ENCODE results near the gene CFAP43. TPM values are rescaled to one million over a fixed set of nuclear protein-coding genes. Genes with fewer than 3 reads are reported as not detected.
"Not testable (repeated sequence)": the region's sequence is repeated elsewhere in the genome, so short reads cannot be mapped to it uniquely, and the experiment has no call there.

Gene CFAP43
- total and polyA plus RNA-seq, 2 donors (not counting 1 experiment from before 2014, with no cell fraction given) = under 0.01 to 0.10 TPM

DNA sequence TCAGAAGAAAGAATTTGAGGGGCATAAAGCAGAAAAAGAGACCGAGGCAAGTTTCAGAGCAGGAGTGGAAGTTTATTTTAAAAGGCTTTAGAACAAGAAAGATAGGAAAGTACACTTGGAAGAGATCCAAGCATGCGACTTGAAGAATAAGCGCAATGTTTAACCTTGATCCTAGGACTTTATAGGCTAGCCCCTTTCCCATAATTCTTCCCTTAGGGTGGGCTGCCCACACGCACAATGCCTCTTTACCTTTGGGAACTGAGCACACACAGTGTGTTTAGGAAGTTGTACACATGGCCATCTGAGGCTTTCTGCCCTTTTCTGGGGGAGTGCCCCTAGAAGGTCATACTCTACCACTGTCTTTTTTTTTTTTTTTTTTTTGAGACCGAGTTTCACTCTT is 11.3 kb upstream of the CFAP43 start:
- Histone ChIP-seq H3K79me2 (ENCODE audit: control insufficient read depth, insufficient read depth, low read length) (no peaks in the 10 kb centered on the region), H4K20me1 (ENCODE audit: control insufficient read depth, extremely low read depth, insufficient read depth, low read length) (no peaks in the 10 kb centered on the region), H3K4me1 (ENCODE audit: control insufficient read depth, extremely low read depth, insufficient read depth, low read length) (no peaks in the 10 kb centered on the region), H3K27me3 (ENCODE audit: control insufficient read depth, insufficient read depth, low read length) (peaks cover 5% of the 10 kb centered on the region), H3K27ac (ENCODE audit: insufficient read depth, low read length) (no peak overlapping the region), H3K4me2 (ENCODE audit: extremely low read depth, insufficient read depth, low read length) (no peak overlapping the region), H2AFZ (ENCODE audit: low read length) (no peak overlapping the region), H3K36me3 (ENCODE audit: control insufficient read depth, insufficient read depth, low read length) (no peaks in the 10 kb centered on the region), H3K4me3 (replicated peaks in 1 of 4; ENCODE audit: control extremely low read depth in 1 of 4, insufficient read depth in 1 of 4, low read depth in 3 of 4, low read length in 4 of 4) (no peak overlapping the region), H3K9ac (ENCODE audit: insufficient read depth, low read length) (no peak overlapping the region), H3K9me3 (ENCODE audit: control insufficient read depth, insufficient read depth, low read depth, low read length) (no peaks in the 10 kb centered on the region)
- no peak for DNase-seq (ENCODE audit: low read depth in 2 of 2)
- TF ChIP-seq, protein P1, sequence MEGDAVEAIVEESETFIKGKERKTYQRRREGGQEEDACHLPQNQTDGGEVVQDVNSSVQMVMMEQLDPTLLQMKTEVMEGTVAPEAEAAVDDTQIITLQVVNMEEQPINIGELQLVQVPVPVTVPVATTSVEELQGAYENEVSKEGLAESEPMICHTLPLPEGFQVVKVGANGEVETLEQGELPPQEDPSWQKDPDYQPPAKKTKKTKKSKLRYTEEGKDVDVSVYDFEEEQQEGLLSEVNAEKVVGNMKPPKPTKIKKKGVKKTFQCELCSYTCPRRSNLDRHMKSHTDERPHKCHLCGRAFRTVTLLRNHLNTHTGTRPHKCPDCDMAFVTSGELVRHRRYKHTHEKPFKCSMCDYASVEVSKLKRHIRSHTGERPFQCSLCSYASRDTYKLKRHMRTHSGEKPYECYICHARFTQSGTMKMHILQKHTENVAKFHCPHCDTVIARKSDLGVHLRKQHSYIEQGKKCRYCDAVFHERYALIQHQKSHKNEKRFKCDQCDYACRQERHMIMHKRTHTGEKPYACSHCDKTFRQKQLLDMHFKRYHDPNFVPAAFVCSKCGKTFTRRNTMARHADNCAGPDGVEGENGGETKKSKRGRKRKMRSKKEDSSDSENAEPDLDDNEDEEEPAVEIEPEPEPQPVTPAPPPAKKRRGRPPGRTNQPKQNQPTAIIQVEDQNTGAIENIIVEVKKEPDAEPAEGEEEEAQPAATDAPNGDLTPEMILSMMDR (conservative IDR thresholded peaks at IDR 0.05 in 1 of 2, IDR thresholded peaks at IDR 0.05 in 1 of 2; ENCODE audit: low read depth in 1 of 2, low read length in 2 of 2) = no peak
- no peak for TF ChIP-seq EZH2 (IDR thresholded peaks at IDR 0.05; ENCODE audit: low read length, missing control alignments)

DNA sequence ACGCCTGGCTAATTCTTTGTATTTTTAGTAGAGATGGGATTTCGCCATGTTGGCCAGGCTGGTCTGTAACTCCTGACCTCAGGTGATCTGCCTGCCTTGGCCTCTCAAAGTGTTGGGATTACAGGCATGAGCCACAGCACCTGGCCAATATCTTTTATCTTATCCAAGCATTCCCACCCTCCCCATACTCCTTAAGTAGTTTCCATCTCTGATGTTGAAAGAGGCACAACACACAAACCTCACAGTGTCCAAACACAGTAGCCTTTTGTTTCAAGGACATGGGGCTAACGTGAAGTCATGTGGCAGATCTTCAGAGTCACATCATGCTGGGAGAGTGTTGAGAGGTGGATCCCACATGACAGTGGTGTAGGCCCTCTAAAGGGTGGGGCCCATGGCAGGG is 10.8 kb upstream of the CFAP43 start:
- not testable (repeated sequence) for H3K4me2 ChIP-seq (ENCODE audit: extremely low read depth, insufficient read depth, low read length); H4K20me1 ChIP-seq (ENCODE audit: control insufficient read depth, extremely low read depth, insufficient read depth, low read length); H3K36me3 ChIP-seq (ENCODE audit: control insufficient read depth, insufficient read depth, low read length); H2AFZ ChIP-seq (ENCODE audit: low read length); H3K27me3 ChIP-seq (ENCODE audit: control insufficient read depth, insufficient read depth, low read length); H3K4me3 ChIP-seq (replicated peaks in 1 of 4; ENCODE audit: control extremely low read depth in 1 of 4, insufficient read depth in 1 of 4, low read depth in 3 of 4, low read length in 4 of 4); DNase-seq (ENCODE audit: low read depth in 2 of 2); H3K4me1 ChIP-seq (ENCODE audit: control insufficient read depth, extremely low read depth, insufficient read depth, low read length); H3K9me3 ChIP-seq (ENCODE audit: control insufficient read depth, insufficient read depth, low read depth, low read length); H3K27ac ChIP-seq (ENCODE audit: insufficient read depth, low read length); H3K9ac ChIP-seq (ENCODE audit: insufficient read depth, low read length); H3K79me2 ChIP-seq (ENCODE audit: control insufficient read depth, insufficient read depth, low read length)

DNA sequence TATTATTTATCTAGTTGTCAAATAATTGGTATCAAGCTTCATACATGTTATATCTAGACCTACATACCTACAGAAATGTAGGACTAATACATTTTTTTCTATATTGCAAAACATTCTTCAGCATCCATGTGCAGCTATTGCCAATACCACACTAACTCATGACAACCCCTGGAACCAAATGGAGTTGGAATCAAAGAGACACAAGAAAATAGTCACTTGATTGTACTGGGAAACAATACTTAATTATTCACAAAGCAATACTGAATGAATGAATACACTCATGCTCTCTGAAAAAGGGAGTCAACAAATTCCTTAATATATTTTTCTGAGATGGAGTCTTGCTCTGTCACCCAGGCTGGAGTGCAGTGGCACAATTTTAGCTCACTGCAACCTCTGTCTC is 10.4 kb upstream of the CFAP43 start:
- no peaks in the 10 kb centered on the region for H3K36me3 ChIP-seq (ENCODE audit: control insufficient read depth, insufficient read depth, low read length)
- no peaks in the 10 kb centered on the region for H3K4me1 ChIP-seq (ENCODE audit: control insufficient read depth, extremely low read depth, insufficient read depth, low read length)
- H3K4me2 ChIP-seq (ENCODE audit: extremely low read depth, insufficient read depth, low read length) = no peak overlapping the region
- no peak overlapping the region for H3K9ac ChIP-seq (ENCODE audit: insufficient read depth, low read length)
- no peak overlapping the region for H3K27ac ChIP-seq (ENCODE audit: insufficient read depth, low read length)
- H3K79me2 ChIP-seq (ENCODE audit: control insufficient read depth, insufficient read depth, low read length) = no peaks in the 10 kb centered on the region
- no peak for DNase-seq (ENCODE audit: low read depth in 2 of 2)
- peaks cover 5% of the 10 kb centered on the region for H3K27me3 ChIP-seq (ENCODE audit: control insufficient read depth, insufficient read depth, low read length)
- no peaks in the 10 kb centered on the region for H3K9me3 ChIP-seq (ENCODE audit: control insufficient read depth, insufficient read depth, low read depth, low read length)
- H4K20me1 ChIP-seq (ENCODE audit: control insufficient read depth, extremely low read depth, insufficient read depth, low read length) = no peaks in the 10 kb centered on the region
- no peak overlapping the region for H2AFZ ChIP-seq (ENCODE audit: low read length)
- H3K4me3 ChIP-seq (replicated peaks in 1 of 4; ENCODE audit: control extremely low read depth in 1 of 4, insufficient read depth in 1 of 4, low read depth in 3 of 4, low read length in 4 of 4) = no peak overlapping the region
- TF ChIP-seq, protein P1 (conservative IDR thresholded peaks at IDR 0.05 in 1 of 2, IDR thresholded peaks at IDR 0.05 in 1 of 2; ENCODE audit: low read depth in 1 of 2, low read length in 2 of 2) = no peak
- TF ChIP-seq EZH2 (IDR thresholded peaks at IDR 0.05; ENCODE audit: low read length, missing control alignments) = no peak

Data from fibroblast of lung (primary cell).